ENCODE results near the gene FAM169A.
A peak's percentile ranks its signal among the peaks of the same experiment; 100 is the strongest.
"Not testable (repeated sequence)": the region's sequence is repeated elsewhere in the genome, so short reads cannot be mapped to it uniquely, and the experiment has no call there.

Gene FAM169A, protein sequence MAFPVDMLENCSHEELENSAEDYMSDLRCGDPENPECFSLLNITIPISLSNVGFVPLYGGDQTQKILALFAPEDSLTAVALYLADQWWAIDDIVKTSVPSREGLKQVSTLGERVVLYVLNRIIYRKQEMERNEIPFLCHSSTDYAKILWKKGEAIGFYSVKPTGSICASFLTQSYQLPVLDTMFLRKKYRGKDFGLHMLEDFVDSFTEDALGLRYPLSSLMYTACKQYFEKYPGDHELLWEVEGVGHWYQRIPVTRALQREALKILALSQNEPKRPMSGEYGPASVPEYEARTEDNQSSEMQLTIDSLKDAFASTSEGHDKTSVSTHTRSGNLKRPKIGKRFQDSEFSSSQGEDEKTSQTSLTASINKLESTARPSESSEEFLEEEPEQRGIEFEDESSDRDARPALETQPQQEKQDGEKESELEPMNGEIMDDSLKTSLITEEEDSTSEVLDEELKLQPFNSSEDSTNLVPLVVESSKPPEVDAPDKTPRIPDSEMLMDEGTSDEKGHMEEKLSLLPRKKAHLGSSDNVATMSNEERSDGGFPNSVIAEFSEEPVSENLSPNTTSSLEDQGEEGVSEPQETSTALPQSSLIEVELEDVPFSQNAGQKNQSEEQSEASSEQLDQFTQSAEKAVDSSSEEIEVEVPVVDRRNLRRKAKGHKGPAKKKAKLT

GRCh38 chr5:74865804-74866595 lies at the start of gene FAM169A:
FAM169A (minus strand) TSS chr5:74866387; CDS start chr5:74841676, 24,711 bp downstream.
- Histone ChIP-seq H3K4me1 (ENCODE audit: insufficient read depth, low read length, severe bottlenecking) (no peaks in the 10 kb centered on the region), H3K4me2 (ENCODE audit: low read length) (peak within 1 kb of the TSS; percentile 34), H3K4me3 (ENCODE audit: low read depth, low read length, poor library complexity, severe bottlenecking) (peak within 1 kb of the TSS; percentile 36), H3K36me3 (ENCODE audit: insufficient read depth, low read length) (no peaks in the 10 kb centered on the region), H4K20me1 (ENCODE audit: insufficient read depth, low read length) (no peaks in the 10 kb centered on the region), H3K9ac (ENCODE audit: low read length) (no peak within 1 kb of the TSS), H3K27me3 (ENCODE audit: insufficient read depth, low read length) (no peaks in the 10 kb centered on the region), H3K79me2 (ENCODE audit: insufficient read depth, low read length) (no peaks in the 10 kb centered on the region), H2AFZ (ENCODE audit: low read length) (no peak within 1 kb of the TSS), H3K9me2 (ENCODE audit: low read depth, low read length) (no peaks in the 10 kb centered on the region), H3K27ac (ENCODE audit: low read depth, low read length, poor library complexity, severe bottlenecking) (no peak within 1 kb of the TSS), H3F3A (ENCODE audit: insufficient read depth, low read length) (no peaks in the 10 kb centered on the region), H3K9me3 (ENCODE audit: low read length) (no peaks in the 10 kb centered on the region)
- TF ChIP-seq EZH2 (IDR thresholded peaks at IDR 0.05; ENCODE audit: borderline replicate concordance, low read length), result no peak
- TF ChIP-seq, protein P1, sequence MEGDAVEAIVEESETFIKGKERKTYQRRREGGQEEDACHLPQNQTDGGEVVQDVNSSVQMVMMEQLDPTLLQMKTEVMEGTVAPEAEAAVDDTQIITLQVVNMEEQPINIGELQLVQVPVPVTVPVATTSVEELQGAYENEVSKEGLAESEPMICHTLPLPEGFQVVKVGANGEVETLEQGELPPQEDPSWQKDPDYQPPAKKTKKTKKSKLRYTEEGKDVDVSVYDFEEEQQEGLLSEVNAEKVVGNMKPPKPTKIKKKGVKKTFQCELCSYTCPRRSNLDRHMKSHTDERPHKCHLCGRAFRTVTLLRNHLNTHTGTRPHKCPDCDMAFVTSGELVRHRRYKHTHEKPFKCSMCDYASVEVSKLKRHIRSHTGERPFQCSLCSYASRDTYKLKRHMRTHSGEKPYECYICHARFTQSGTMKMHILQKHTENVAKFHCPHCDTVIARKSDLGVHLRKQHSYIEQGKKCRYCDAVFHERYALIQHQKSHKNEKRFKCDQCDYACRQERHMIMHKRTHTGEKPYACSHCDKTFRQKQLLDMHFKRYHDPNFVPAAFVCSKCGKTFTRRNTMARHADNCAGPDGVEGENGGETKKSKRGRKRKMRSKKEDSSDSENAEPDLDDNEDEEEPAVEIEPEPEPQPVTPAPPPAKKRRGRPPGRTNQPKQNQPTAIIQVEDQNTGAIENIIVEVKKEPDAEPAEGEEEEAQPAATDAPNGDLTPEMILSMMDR (IDR thresholded peaks at IDR 0.05; ENCODE audit: low read length), result no peak

DNA sequence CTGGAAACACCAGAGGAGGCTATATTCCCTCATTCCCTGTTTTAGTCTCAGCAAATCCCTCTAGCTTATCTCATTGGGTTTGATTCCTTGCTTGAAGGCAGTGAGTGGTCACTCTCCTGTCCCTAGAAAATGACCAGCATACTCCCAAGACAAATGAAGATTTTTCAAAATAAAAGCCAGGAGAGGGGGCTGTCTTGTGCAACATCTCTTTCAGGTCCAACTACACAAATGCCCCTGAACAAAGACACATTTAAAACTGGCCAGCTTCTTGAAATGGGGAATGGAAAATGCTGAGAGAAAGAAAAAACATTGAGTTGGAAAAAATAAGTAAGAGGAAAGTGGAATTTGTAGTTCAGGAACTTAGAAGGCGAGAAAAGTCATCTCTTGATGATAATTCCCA lies 49.3 kb upstream of the FAM169A start:
- Histone ChIP-seq H3K4me1 (ENCODE audit: insufficient read depth, low read length, severe bottlenecking) (no peaks in the 10 kb centered on the region), H3K4me2 (ENCODE audit: low read length) (no peak overlapping the region), H3K27me3 (ENCODE audit: insufficient read depth, low read length) (no peaks in the 10 kb centered on the region), H3K4me3 (ENCODE audit: low read depth, low read length, poor library complexity, severe bottlenecking) (no peak overlapping the region), H3K9me3 (ENCODE audit: low read length) (no peaks in the 10 kb centered on the region), H3K9ac (ENCODE audit: low read length) (no peak overlapping the region), H3K36me3 (ENCODE audit: insufficient read depth, low read length) (no peaks in the 10 kb centered on the region), H2AFZ (ENCODE audit: low read length) (no peak overlapping the region), H3K79me2 (ENCODE audit: insufficient read depth, low read length) (no peaks in the 10 kb centered on the region), H4K20me1 (ENCODE audit: insufficient read depth, low read length) (no peaks in the 10 kb centered on the region), H3K27ac (ENCODE audit: low read depth, low read length, poor library complexity, severe bottlenecking) (no peak overlapping the region), H3F3A (ENCODE audit: insufficient read depth, low read length) (no peaks in the 10 kb centered on the region), H3K9me2 (ENCODE audit: low read depth, low read length) (no peaks in the 10 kb centered on the region)
- no peak for TF ChIP-seq EZH2 (IDR thresholded peaks at IDR 0.05; ENCODE audit: borderline replicate concordance, low read length)
- TF ChIP-seq, protein P1 (IDR thresholded peaks at IDR 0.05; ENCODE audit: low read length), result no peak

DNA sequence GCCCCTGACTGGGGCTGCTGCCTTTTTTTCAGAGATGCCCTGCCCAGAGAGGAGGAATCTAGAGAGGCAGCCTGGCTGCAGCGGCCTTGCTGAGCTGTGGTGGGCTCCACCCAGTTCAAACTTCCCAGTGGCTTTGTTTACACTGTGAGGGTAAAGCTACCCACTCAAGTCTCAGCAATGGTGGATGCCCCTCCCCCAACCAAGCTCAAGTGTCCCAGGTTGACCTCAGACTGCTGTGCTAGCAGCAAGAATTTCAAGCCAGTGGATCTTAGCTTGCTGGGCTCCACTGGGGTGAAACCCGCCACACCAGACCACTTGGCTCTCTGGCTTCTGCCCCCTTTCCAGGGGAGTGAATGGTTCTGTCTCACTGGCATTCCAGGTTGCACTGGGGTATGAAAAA lies 45.2 kb upstream of the FAM169A start:
- not testable (repeated sequence) for H4K20me1 ChIP-seq (ENCODE audit: insufficient read depth, low read length); H3K9ac ChIP-seq (ENCODE audit: low read length); H3K36me3 ChIP-seq (ENCODE audit: insufficient read depth, low read length); H3K4me2 ChIP-seq (ENCODE audit: low read length); H3K9me3 ChIP-seq (ENCODE audit: low read length); H3K27ac ChIP-seq (ENCODE audit: low read depth, low read length, poor library complexity, severe bottlenecking); H3K79me2 ChIP-seq (ENCODE audit: insufficient read depth, low read length); H3K27me3 ChIP-seq (ENCODE audit: insufficient read depth, low read length); H3F3A ChIP-seq (ENCODE audit: insufficient read depth, low read length); H3K4me1 ChIP-seq (ENCODE audit: insufficient read depth, low read length, severe bottlenecking); H3K4me3 ChIP-seq (ENCODE audit: low read depth, low read length, poor library complexity, severe bottlenecking); H2AFZ ChIP-seq (ENCODE audit: low read length); H3K9me2 ChIP-seq (ENCODE audit: low read depth, low read length)

GRCh38 chr5:74909888-74910287 lies 43.7 kb upstream of the FAM169A start:
- H3K4me1 ChIP-seq (ENCODE audit: insufficient read depth, low read length, severe bottlenecking); H3K27me3 ChIP-seq (ENCODE audit: insufficient read depth, low read length); H3K9me2 ChIP-seq (ENCODE audit: low read depth, low read length); H3K4me3 ChIP-seq (ENCODE audit: low read depth, low read length, poor library complexity, severe bottlenecking); H4K20me1 ChIP-seq (ENCODE audit: insufficient read depth, low read length); H2AFZ ChIP-seq (ENCODE audit: low read length); H3K36me3 ChIP-seq (ENCODE audit: insufficient read depth, low read length); H3K9ac ChIP-seq (ENCODE audit: low read length); H3K79me2 ChIP-seq (ENCODE audit: insufficient read depth, low read length); H3K9me3 ChIP-seq (ENCODE audit: low read length); H3K27ac ChIP-seq (ENCODE audit: low read depth, low read length, poor library complexity, severe bottlenecking); H3F3A ChIP-seq (ENCODE audit: insufficient read depth, low read length); H3K4me2 ChIP-seq (ENCODE audit: low read length): not testable (repeated sequence)

- not testable (repeated sequence) for H3K4me1 ChIP-seq (ENCODE audit: insufficient read depth, low read length, severe bottlenecking); H3K9me3 ChIP-seq (ENCODE audit: low read length); H3K79me2 ChIP-seq (ENCODE audit: insufficient read depth, low read length); H3K27ac ChIP-seq (ENCODE audit: low read depth, low read length, poor library complexity, severe bottlenecking); H3K4me3 ChIP-seq (ENCODE audit: low read depth, low read length, poor library complexity, severe bottlenecking); H4K20me1 ChIP-seq (ENCODE audit: insufficient read depth, low read length); H2AFZ ChIP-seq (ENCODE audit: low read length); H3F3A ChIP-seq (ENCODE audit: insufficient read depth, low read length); H3K27me3 ChIP-seq (ENCODE audit: insufficient read depth, low read length); H3K4me2 ChIP-seq (ENCODE audit: low read length); H3K9ac ChIP-seq (ENCODE audit: low read length); H3K36me3 ChIP-seq (ENCODE audit: insufficient read depth, low read length); H3K9me2 ChIP-seq (ENCODE audit: low read depth, low read length)
Observed at GRCh38 chr5:74908237-74908636, 42.0 kb upstream of the FAM169A start.

All from OCI-LY1 (cell line).